ENCODE measurements around the gene FHOD1.

The FHOD1 gene

DNA sequence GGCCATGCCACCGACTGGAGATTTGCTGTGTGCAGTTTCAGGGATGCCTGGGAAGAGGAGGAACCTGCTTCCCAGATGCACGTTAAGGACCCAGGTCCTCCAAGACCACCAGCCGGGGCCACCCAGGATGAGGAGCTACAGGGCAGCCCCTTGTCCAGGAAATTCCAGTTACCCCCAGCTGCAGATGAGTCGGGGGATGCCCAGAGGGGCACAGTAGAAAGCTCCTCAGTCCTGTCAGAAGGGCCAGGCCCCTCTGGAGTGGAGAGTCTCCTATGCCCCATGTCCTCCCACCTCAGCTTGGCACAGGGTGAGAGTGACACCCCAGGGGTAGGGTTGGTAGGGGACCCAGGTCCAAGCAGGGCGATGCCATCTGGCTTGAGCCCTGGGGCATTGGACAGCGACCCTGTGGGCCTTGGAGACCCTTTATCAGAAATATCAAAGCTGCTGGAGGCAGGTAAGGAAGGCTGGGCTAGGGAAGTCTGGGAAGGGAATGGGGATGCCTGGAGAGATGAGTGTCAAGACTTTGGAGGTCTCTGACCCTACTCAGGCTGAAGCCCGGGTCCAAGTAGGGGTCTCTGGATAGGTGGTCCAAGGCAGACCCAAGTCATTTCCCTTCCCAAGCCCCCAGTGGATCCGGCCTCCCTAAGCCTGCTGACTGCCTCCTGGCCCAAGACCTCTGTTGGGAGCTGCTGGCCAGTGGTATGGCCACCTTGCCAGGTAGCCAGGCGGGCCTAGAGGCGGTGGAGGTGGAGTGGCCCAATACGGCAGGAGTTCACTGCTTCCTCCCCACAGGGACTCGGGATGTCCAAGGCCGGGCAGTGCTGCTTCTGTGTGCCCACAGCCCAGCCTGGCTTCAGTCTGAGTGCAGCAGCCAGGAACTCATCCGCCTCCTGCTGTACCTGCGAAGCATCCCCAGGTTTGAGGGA, 33.1 kb upstream of the FHOD1 start:
- TF ChIP-seq ZBTB20 (tag by site-specific recombination; IDR thresholded peaks at IDR 0.05) (no peak), ZNF302 (tag by site-specific recombination; IDR thresholded peaks at IDR 0.05; ENCODE audit: low read depth) (no peak), ZNF629 (tag by site-specific recombination; IDR thresholded peaks at IDR 0.05) (no peak), RBAK (tag by site-specific recombination; IDR thresholded peaks at IDR 0.05) (no peak), ZFP41 (tag by site-specific recombination; IDR thresholded peaks at IDR 0.05; ENCODE audit: borderline replicate concordance) (no peak), MZF1 (tag by site-specific recombination; IDR thresholded peaks at IDR 0.05; ENCODE audit: borderline replicate concordance) (no peak)
- TF ChIP-seq, protein P1, sequence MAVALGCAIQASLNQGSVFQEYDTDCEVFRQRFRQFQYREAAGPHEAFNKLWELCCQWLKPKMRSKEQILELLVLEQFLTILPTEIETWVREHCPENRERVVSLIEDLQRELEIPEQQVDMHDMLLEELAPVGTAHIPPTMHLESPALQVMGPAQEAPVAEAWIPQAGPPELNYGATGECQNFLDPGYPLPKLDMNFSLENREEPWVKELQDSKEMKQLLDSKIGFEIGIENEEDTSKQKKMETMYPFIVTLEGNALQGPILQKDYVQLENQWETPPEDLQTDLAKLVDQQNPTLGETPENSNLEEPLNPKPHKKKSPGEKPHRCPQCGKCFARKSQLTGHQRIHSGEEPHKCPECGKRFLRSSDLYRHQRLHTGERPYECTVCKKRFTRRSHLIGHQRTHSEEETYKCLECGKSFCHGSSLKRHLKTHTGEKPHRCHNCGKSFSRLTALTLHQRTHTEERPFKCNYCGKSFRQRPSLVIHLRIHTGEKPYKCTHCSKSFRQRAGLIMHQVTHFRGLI (tag by site-specific recombination; IDR thresholded peaks at IDR 0.05), result no peak
- no peak overlapping the region for H3K4me3 ChIP-seq (ENCODE audit: low read depth, low read length)
- POLR2A ChIA-PET, result no interaction called here
- no peaks in the 10 kb centered on the region for H3K4me1 ChIP-seq (ENCODE audit: control insufficient read depth, insufficient read depth, low read length)
- no peak overlapping the region for H3K27ac ChIP-seq (ENCODE audit: extremely low read depth, low read depth, low read length)
- H3K9me3 ChIP-seq (ENCODE audit: control insufficient read depth, insufficient read depth, low read depth, low read length), result no peaks in the 10 kb centered on the region
- H3K36me3 ChIP-seq (ENCODE audit: control insufficient read depth in 2 of 2, insufficient read depth in 1 of 2, low read length in 2 of 2), result peaks cover 0 to 42% of the 10 kb centered on the region in 2 experiments; a peak in 2 of 3 replicates
- CTCF ChIA-PET, result interaction anchor here (0.6 to 1.9 kb wide), 9 partner anchors 8 to 318 kb away, joined by 3 to 7 read pairs (median 3); no protein-coding TSS in a partner anchor

GRCh38 chr16:67279296-67280089, 32.2 kb upstream of the FHOD1 start, which contains the start of gene PLEKHG4:
PLEKHG4 (plus strand) TSS chr16:67279532; CDS start chr16:67280045, 513 bp downstream.
- CTCF ChIA-PET, result interaction anchor here (0.7 to 3.8 kb wide), 6 partner anchors 9 to 317 kb away, joined by 3 to 14 read pairs (median 4); no protein-coding TSS in a partner anchor
- H3K4me3 ChIP-seq (ENCODE audit: low read depth, low read length), result peak within 1 kb of the TSS; percentile 50
- H3K27ac ChIP-seq (ENCODE audit: extremely low read depth, low read depth, low read length), result peak within 1 kb of the TSS; percentile 50; the same call in 1 of the 2 replicates
- H3K36me3 ChIP-seq (ENCODE audit: control insufficient read depth in 2 of 2, insufficient read depth in 1 of 2, low read length in 2 of 2), result peaks cover 0 to 39% of the 10 kb centered on the region in 2 experiments; a peak in 2 of 3 replicates
- no peaks in the 10 kb centered on the region for H3K4me1 ChIP-seq (ENCODE audit: control insufficient read depth, insufficient read depth, low read length)
- H3K9me3 ChIP-seq (ENCODE audit: control insufficient read depth, insufficient read depth, low read depth, low read length), result no peaks in the 10 kb centered on the region
- POLR2A ChIA-PET, result interaction anchor here (1.2 kb wide), 1 partner anchor 11 kb away, joined by 3 read pairs; no protein-coding TSS in a partner anchor
- TF ChIP-seq ZNF174 (tag by site-specific recombination; IDR thresholded peaks at IDR 0.05), result peak; percentile 85
- TF ChIP-seq ZNF302 (tag by site-specific recombination; IDR thresholded peaks at IDR 0.05; ENCODE audit: low read depth), result no peak
- TF ChIP-seq ZNF692 (tag by site-specific recombination; IDR thresholded peaks at IDR 0.05), result peak; percentile 38; the same call in 1 of the 2 replicates
- peak; percentile 95 for TF ChIP-seq ZSCAN30 (tag by site-specific recombination; IDR thresholded peaks at IDR 0.05)
- no peak for TF ChIP-seq ZNF585B (tag by site-specific recombination; IDR thresholded peaks at IDR 0.05)
- no peak for TF ChIP-seq ZNF423 (tag by site-specific recombination; IDR thresholded peaks at IDR 0.05)
- TF ChIP-seq KLF10 (tag by site-specific recombination; IDR thresholded peaks at IDR 0.05), result peak; percentile 53; the same call in 1 of the 2 replicates
- TF ChIP-seq, protein P2, sequence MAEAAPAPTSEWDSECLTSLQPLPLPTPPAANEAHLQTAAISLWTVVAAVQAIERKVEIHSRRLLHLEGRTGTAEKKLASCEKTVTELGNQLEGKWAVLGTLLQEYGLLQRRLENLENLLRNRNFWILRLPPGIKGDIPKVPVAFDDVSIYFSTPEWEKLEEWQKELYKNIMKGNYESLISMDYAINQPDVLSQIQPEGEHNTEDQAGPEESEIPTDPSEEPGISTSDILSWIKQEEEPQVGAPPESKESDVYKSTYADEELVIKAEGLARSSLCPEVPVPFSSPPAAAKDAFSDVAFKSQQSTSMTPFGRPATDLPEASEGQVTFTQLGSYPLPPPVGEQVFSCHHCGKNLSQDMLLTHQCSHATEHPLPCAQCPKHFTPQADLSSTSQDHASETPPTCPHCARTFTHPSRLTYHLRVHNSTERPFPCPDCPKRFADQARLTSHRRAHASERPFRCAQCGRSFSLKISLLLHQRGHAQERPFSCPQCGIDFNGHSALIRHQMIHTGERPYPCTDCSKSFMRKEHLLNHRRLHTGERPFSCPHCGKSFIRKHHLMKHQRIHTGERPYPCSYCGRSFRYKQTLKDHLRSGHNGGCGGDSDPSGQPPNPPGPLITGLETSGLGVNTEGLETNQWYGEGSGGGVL (tag by site-specific recombination; IDR thresholded peaks at IDR 0.05), result peak; percentile 57
- no peak for TF ChIP-seq ZNF37A (tag by site-specific recombination; IDR thresholded peaks at IDR 0.05)
- no peak for TF ChIP-seq ZNF473 (tag by site-specific recombination; IDR thresholded peaks at IDR 0.05)
- TF ChIP-seq ZNF701 (tag by site-specific recombination; IDR thresholded peaks at IDR 0.05), result no peak
- no peak for TF ChIP-seq ZBTB7A (tag by site-specific recombination; IDR thresholded peaks at IDR 0.05; ENCODE audit: low read depth)
- TF ChIP-seq ZNF596 (tag by site-specific recombination; IDR thresholded peaks at IDR 0.05), result peak; percentile 61; the same call in 1 of the 2 replicates
- TF ChIP-seq ZSCAN5A (tag by site-specific recombination; IDR thresholded peaks at IDR 0.05), result peak; percentile 77; the same call in 1 of the 2 replicates
- TF ChIP-seq ZNF777 (tag by site-specific recombination; IDR thresholded peaks at IDR 0.05; ENCODE audit: borderline replicate concordance), result peak; percentile 92; the same call in 1 of the 2 replicates
- peak; percentile 66; the same call in 1 of the 2 replicates for TF ChIP-seq ZNF76 (tag by site-specific recombination; IDR thresholded peaks at IDR 0.05; ENCODE audit: borderline replicate concordance, low read depth)
- TF ChIP-seq TRIM28 (IDR thresholded peaks at IDR 0.05; ENCODE audit: borderline replicate concordance, low read length), result no peak
- TF ChIP-seq ZBTB20 (tag by site-specific recombination; IDR thresholded peaks at IDR 0.05), result no peak
- no peak for TF ChIP-seq ZNF146 (tag by site-specific recombination; IDR thresholded peaks at IDR 0.05)
- TF ChIP-seq ZNF561 (tag by site-specific recombination; IDR thresholded peaks at IDR 0.05; ENCODE audit: borderline replicate concordance), result peak; percentile 56; the same call in 1 of the 2 replicates
- no peak for TF ChIP-seq ZNF791 (tag by site-specific recombination; IDR thresholded peaks at IDR 0.05)

Measured in HEK293 (cell line).